ENCODE data around the gene AACS. TPM values are rescaled to one million over a fixed set of nuclear protein-coding genes. Genes with fewer than 3 reads are reported as not detected.

AACS gene, protein sequence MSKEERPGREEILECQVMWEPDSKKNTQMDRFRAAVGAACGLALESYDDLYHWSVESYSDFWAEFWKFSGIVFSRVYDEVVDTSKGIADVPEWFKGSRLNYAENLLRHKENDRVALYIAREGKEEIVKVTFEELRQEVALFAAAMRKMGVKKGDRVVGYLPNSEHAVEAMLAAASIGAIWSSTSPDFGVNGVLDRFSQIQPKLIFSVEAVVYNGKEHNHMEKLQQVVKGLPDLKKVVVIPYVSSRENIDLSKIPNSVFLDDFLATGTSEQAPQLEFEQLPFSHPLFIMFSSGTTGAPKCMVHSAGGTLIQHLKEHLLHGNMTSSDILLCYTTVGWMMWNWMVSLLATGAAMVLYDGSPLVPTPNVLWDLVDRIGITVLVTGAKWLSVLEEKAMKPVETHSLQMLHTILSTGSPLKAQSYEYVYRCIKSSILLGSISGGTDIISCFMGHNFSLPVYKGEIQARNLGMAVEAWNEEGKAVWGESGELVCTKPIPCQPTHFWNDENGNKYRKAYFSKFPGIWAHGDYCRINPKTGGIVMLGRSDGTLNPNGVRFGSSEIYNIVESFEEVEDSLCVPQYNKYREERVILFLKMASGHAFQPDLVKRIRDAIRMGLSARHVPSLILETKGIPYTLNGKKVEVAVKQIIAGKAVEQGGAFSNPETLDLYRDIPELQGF
- 10 to 100 TPM in 6 of 7 donors, 1 to 10 TPM in 1; 10.0 to 18.9 (median 11.9) TPM for total RNA-seq
- polyA plus RNA-seq, result 1 to 10 TPM; 5.1 to 8.6 (median 7.6) TPM
- long read RNA-seq, donor 1, partial matches to known transcripts, result 0 of 3 reads
- long read RNA-seq, donor 1, other reads (novel, unspliced or antisense), result 0 of 3 reads
- long read RNA-seq, donor 2, partial matches to known transcripts, result 0 of 2 reads
- long read RNA-seq, donor 2, other reads (novel, unspliced or antisense), result 0 of 2 reads

DNA sequence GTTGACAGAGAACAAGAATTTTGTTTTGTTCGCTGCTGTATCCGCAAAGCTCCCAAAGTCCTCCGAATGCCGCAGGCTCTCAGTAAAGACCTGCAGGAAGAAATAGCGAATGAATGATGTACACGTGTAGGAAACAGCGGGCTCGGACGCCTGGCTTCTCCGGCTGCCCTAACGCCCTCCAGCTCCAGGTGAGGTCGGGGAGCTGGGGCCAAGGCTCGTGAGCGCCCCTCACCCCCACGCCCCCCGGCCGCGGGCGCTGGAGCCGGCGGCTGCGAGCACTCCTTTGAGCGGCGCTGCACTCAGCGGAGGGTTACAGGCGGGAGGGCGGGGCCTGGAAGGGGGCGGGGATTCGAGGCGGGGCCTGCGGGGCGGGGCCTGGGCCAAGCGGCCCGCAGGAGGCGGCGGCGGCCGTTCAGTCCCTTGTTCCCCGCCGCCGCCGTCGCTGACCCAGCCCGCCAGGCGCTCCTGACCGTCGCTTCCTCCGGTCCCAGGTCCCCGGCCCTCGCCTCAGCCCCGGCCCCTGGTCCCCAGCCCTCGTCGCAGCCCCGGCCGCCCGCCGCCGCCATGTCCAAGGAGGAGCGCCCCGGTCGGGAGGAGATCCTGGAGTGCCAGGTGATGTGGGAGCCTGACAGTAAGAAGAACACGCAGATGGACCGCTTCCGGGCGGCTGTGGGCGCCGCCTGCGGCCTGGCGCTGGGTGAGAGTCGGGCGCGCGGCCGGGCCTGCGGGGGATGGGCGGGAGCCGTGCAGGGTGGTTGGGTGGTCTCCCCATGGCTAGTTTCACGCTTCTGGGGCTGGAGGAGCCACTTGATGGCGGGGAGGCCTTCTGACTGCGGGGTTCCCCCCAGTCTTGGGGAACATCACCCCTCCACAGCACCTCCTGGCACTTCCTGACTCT lies at the start of gene AACS:
TSS of gene AACS (plus strand) at position 415 of the 898 bp plus-strand sequence. CDS start at position 565, 150 bp downstream.
- Histone ChIP-seq H3K4me1 (peaks cover 5 to 28% (median 21%) of the 10 kb centered on the region in 6 donors), H3K27me3 (replicated peaks in 1 of 7) (peaks cover 0 to 12% (median 0%) of the 10 kb centered on the region in 7 donors), H3K9me3 (peaks cover 0 to 12% (median 7%) of the 10 kb centered on the region in 8 donors), H3K36me3 (peaks cover 0 to 12% (median 0%) of the 10 kb centered on the region in 6 donors), H3K27ac (peak within 1 kb of the TSS in 6 of 8 donors; percentile 1 to 82 (median 74)), H3K4me3 (peak within 1 kb of the TSS; percentile 57 to 84 (median 75))
- 0 to 1% (median 1%) methylated on average over 32 to 80 of the region's 80 CpGs for WGBS, 5 donors
- intact Hi-C loops (cut with DNase I; ENCODE audit: low total_unique reads), result no loop called here
- DNase-seq, result peak; percentile 94
- TF ChIP-seq, protein P1, sequence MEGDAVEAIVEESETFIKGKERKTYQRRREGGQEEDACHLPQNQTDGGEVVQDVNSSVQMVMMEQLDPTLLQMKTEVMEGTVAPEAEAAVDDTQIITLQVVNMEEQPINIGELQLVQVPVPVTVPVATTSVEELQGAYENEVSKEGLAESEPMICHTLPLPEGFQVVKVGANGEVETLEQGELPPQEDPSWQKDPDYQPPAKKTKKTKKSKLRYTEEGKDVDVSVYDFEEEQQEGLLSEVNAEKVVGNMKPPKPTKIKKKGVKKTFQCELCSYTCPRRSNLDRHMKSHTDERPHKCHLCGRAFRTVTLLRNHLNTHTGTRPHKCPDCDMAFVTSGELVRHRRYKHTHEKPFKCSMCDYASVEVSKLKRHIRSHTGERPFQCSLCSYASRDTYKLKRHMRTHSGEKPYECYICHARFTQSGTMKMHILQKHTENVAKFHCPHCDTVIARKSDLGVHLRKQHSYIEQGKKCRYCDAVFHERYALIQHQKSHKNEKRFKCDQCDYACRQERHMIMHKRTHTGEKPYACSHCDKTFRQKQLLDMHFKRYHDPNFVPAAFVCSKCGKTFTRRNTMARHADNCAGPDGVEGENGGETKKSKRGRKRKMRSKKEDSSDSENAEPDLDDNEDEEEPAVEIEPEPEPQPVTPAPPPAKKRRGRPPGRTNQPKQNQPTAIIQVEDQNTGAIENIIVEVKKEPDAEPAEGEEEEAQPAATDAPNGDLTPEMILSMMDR (IDR thresholded peaks at IDR 0.05 in 8 of 11, conservative IDR thresholded peaks at IDR 0.05 in 3 of 11), result peak in 1 of 11 experiments; percentile 26
- TF ChIP-seq POLR2A (IDR thresholded peaks at IDR 0.05) (peak in 1 of 3 donors; percentile 2), POLR2AphosphoS5 (IDR thresholded peaks at IDR 0.05) (peak; percentile 64 to 70 (median 68))

DNA sequence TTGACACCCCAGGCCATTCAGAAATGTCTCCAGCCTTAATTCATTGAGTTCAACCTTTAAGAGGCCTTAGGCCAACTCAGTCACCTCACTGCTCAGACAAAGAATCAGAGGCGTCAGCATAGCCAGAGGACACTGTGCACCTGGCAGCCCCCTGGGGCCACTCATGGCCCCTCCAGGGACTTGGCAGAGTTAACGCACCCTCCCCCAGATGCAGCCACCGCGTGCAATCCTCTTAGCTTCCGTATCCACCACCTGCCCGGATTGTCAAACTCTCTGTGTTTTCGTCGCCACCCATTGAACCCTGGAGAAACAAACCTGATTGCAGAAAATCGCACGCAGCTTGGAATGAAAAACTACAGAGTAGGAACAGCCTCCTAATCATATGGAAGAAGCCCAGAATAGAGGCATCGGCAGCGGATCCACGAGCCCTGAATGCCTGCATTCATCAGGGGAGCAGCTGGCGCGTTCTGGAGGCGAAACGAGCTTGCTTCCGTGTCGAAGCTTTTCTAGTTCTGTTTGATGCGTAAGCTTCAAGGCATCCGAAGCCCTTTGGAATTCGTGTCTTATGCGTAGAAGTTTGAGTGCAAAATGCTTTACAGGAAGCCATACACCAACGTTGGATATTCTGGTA lies 49.4 kb upstream of the AACS start:
- peaks cover 0 to 71% (median 33%) of the 10 kb centered on the region in 6 donors for H3K36me3 ChIP-seq
- no peak for TF ChIP-seq POLR2A (IDR thresholded peaks at IDR 0.05)
- TF ChIP-seq, protein P1 (IDR thresholded peaks at IDR 0.05 in 8 of 11, conservative IDR thresholded peaks at IDR 0.05 in 3 of 11), result no peak
- TF ChIP-seq POLR2AphosphoS5 (IDR thresholded peaks at IDR 0.05), result no peak
- intact Hi-C loops (cut with DNase I; ENCODE audit: low total_unique reads), result no loop called here
- H3K4me1 ChIP-seq, result no peaks in the 10 kb centered on the region
- H3K27ac ChIP-seq, result no peak overlapping the region
- H3K9me3 ChIP-seq, result no peaks in the 10 kb centered on the region
- DNase-seq, result no peak
- 89 to 95% (median 91%) methylated on average over 24 of the region's 24 CpGs for WGBS, 5 donors
- no peaks in the 10 kb centered on the region for H3K27me3 ChIP-seq (replicated peaks in 1 of 7)
- no peak overlapping the region for H3K4me3 ChIP-seq

DNA sequence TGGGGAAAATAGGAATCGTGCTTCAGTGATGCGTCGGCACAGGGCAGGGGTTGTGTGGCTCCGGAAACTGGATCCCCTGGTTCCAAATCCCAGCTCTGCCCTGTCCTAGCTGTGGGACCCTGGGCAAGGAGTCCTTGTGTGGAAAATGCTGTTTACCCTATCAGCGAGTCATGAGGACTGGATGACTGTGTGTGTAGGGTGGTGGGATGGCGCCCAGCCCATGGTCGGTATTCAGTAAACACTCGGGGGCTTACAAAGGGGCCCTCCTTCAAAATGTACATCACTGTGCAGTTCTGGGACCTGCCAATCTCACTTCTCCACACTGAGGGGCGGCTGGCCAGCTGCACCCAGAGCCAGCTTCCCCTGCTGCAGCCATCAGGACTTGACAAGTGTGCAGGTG lies 47.4 kb upstream of the AACS start:
- Histone ChIP-seq H3K4me1 (no peaks in the 10 kb centered on the region), H3K27ac (no peak overlapping the region), H3K4me3 (no peak overlapping the region), H3K27me3 (replicated peaks in 1 of 7) (no peaks in the 10 kb centered on the region), H3K36me3 (peaks cover 0 to 63% (median 29%) of the 10 kb centered on the region in 6 donors), H3K9me3 (no peaks in the 10 kb centered on the region)
- 95 to 100% (median 96%) methylated on average over 6 to 9 of the region's 9 CpGs for WGBS, 5 donors
- intact Hi-C loops (cut with DNase I; ENCODE audit: low total_unique reads), result no loop called here
- no peak for DNase-seq
- TF ChIP-seq POLR2A (IDR thresholded peaks at IDR 0.05), result no peak
- TF ChIP-seq, protein P1 (IDR thresholded peaks at IDR 0.05 in 8 of 11, conservative IDR thresholded peaks at IDR 0.05 in 3 of 11), result no peak
- TF ChIP-seq POLR2AphosphoS5 (IDR thresholded peaks at IDR 0.05), result no peak

All from spleen (tissue), 13 donors.